Liver (tissue), 9 donors: ENCODE measurements around the gene NR4A1. TPM values are rescaled to one million over a fixed set of nuclear protein-coding genes. Genes with fewer than 3 reads are reported as not detected.

Experiments used
- DNase-seq: peaks from one replicate; pipeline ENCODE4 v3.0.0-alpha.2; 2017; ENCODE audit warnings: low spot score
- H3K27ac ChIP-seq, 2 donors: one replicate each; pipeline ENCODE4 v1.7.0; 2013; ENCODE audit warnings: inconsistent platforms in 2 of 2, low read length in 2 of 2, control low read depth in 1 of 2, low read depth in 1 of 2, mild to moderate bottlenecking in 1 of 2
- H3K27me3 ChIP-seq, 4 donors: one replicate each; pipeline versions ENCODE4 v1.6.1 to v1.7.0; 2013; ENCODE audit warnings: low read length in 3 of 4, inconsistent platforms in 1 of 4, mild to moderate bottlenecking in 1 of 4, moderate library complexity in 1 of 4; ENCODE audit not compliant: control insufficient read depth in 4 of 4, insufficient read depth in 4 of 4
- H3K36me3 ChIP-seq, 4 donors: one replicate each; pipeline versions ENCODE4 v1.6.1 to v1.7.0; 2013; ENCODE audit warnings: low read length in 3 of 4, mild to moderate bottlenecking in 3 of 4, low read depth in 1 of 4, moderate library complexity in 1 of 4; ENCODE audit not compliant: control insufficient read depth in 4 of 4, insufficient read depth in 3 of 4
- H3K4me1 ChIP-seq, 4 donors: one replicate each; pipeline versions ENCODE4 v1.6.1 to v1.7.0; 2013; ENCODE audit warnings: low read length in 3 of 4, mild to moderate bottlenecking in 3 of 4, moderate library complexity in 1 of 4; ENCODE audit not compliant: control insufficient read depth in 4 of 4, insufficient read depth in 4 of 4
- H3K4me3 ChIP-seq, 3 donors: one replicate each; pipeline versions ENCODE4 v1.6.1 to v1.7.0; 2013; ENCODE audit warnings: low read length in 3 of 3, control low read depth in 1 of 3, low read depth in 1 of 3, mild to moderate bottlenecking in 1 of 3
- H3K9ac ChIP-seq, 2 donors: one replicate each; pipeline ENCODE4 v1.7.0; 2013; ENCODE audit warnings: low read length in 2 of 2, mild to moderate bottlenecking in 2 of 2, moderate library complexity in 2 of 2, control low read depth in 1 of 2, low read depth in 1 of 2
- H3K9me3 ChIP-seq, 4 donors: one replicate each; pipeline versions ENCODE4 v1.6.1 to v1.7.0; 2013; ENCODE audit warnings: low read length in 3 of 4; ENCODE audit not compliant: control insufficient read depth in 4 of 4
- EGR1 ChIP-seq, 2 donors: IDR thresholded peaks; 2 replicates each; pipeline ENCODE4 v1.6.1; 2016 to 2018; ENCODE audit warnings: antibody characterized with exemption in 2 of 2, low read depth in 2 of 2
- FOXA1 ChIP-seq: IDR thresholded peaks from 2 replicates; pipeline ENCODE4 v1.6.1; 2016; ENCODE audit warnings: antibody characterized with exemption
- GABPA ChIP-seq, 2 donors: IDR thresholded peaks in 1 of 2; conservative IDR thresholded peaks in 1 of 2; 2 replicates each; pipeline ENCODE4 v1.6.1; 2016; ENCODE audit warnings: antibody characterized with exemption in 2 of 2, mild to moderate bottlenecking in 1 of 2, moderate library complexity in 1 of 2
- HNF4A ChIP-seq, 2 donors: conservative IDR thresholded peaks; 2 replicates each; pipeline ENCODE4 v1.6.1; 2016; ENCODE audit warnings: antibody characterized with exemption in 2 of 2, mild to moderate bottlenecking in 2 of 2
- JUND ChIP-seq, 2 donors: IDR thresholded peaks; 2 replicates each; pipeline ENCODE4 v1.6.1; 2016; ENCODE audit warnings: antibody characterized with exemption in 2 of 2
- NR2F2 ChIP-seq: IDR thresholded peaks from 2 replicates; pipeline ENCODE4 v1.6.1; 2016; ENCODE audit warnings: antibody characterized with exemption
- RAD21 ChIP-seq, 2 donors: IDR thresholded peaks; 2 replicates each; pipeline ENCODE4 v1.6.1; 2016; ENCODE audit warnings: antibody characterized with exemption in 2 of 2, mild to moderate bottlenecking in 2 of 2
- RXRA ChIP-seq, 2 donors: IDR thresholded peaks; 2 replicates each; pipeline ENCODE4 v1.6.1; 2017 to 2018; ENCODE audit warnings: antibody characterized with exemption in 2 of 2, mild to moderate bottlenecking in 1 of 2
- SP1 ChIP-seq: IDR thresholded peaks from 2 replicates; pipeline ENCODE4 v1.6.1; 2018; ENCODE audit warnings: antibody characterized with exemption, mild to moderate bottlenecking
- YY1 ChIP-seq: IDR thresholded peaks from 2 replicates; pipeline ENCODE4 v1.6.1; 2016; ENCODE audit warnings: antibody characterized with exemption, mild to moderate bottlenecking
- WGBS: extraction: QIAGEN DNeasy Blood & Tissue Kit; methylation state at CpG from one replicate; pipeline ENCODE4 v1.1.7; 2013; 5-methylcytosine and 5-hydroxymethylcytosine counted together
- polyA plus RNA-seq, 2 donors: library from polyadenylated mRNA; stranded (reverse) in 1 of 2; unstranded in 1 of 2; fragments of 200-250 nt in 1 of 2; fragments of >200 nt in 1 of 2; fragmentation: Nextera tagmentation in 1 of 2; extraction: Ambion mirVana in 1 of 2; gene quantifications; one replicate each; pipeline versions ENCODE4 v1.2.1 to v1.2.3, GENCODE V29; 2013 to 2015
- total RNA-seq, 2 donors: library from RNA; depleted of rRNA; stranded (reverse); fragments of >200 nt; gene quantifications; one replicate each; pipeline ENCODE4 v1.2.3, GENCODE V29; 2014
- TF ChIP-seq, protein P1 (sequence below): fragments of 150-350 bp; IDR thresholded peaks from 2 replicates; pipeline ENCODE4 v1.5.1; 2017; ENCODE audit warnings: improper control_type of control experiment, low read depth, low read length; ENCODE audit not compliant: missing input control
- TF ChIP-seq, protein P2 (sequence below): IDR thresholded peaks from 2 replicates; pipeline ENCODE4 v1.6.1; 2016; ENCODE audit warnings: antibody characterized with exemption, mild to moderate bottlenecking
- TF ChIP-seq, protein P3 (sequence below): IDR thresholded peaks from 2 replicates; pipeline ENCODE4 v1.6.1; 2016; ENCODE audit warnings: antibody characterized with exemption
- donor health status: healthy.
- donor health status: healthy.
- donor health status: healthy.
- donor health status: healthy.
- donor health status: healthy.

NR4A1 gene
- total and polyA plus RNA-seq, 4 donors, result 0.79 to 5.8 (median 3.4) TPM

DNA sequence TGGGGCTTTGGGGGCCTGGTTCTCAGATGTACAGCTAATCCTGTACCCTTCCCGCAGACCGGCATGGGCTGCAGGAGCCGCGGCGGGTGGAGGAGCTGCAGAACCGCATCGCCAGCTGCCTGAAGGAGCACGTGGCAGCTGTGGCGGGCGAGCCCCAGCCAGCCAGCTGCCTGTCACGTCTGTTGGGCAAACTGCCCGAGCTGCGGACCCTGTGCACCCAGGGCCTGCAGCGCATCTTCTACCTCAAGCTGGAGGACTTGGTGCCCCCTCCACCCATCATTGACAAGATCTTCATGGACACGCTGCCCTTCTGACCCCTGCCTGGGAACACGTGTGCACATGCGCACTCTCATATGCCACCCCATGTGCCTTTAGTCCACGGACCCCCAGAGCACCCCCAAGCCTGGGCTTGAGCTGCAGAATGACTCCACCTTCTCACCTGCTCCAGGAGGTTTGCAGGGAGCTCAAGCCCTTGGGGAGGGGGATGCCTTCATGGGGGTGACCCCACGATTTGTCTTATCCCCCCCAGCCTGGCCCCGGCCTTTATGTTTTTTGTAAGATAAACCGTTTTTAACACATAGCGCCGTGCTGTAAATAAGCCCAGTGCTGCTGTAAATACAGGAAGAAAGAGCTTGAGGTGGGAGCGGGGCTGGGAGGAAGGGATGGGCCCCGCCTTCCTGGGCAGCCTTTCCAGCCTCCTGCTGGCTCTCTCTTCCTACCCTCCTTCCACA lies 7.6 kb downstream of the NR4A1 start:
- H3K4me1 ChIP-seq, result no peaks in the 10 kb centered on the region
- no peak overlapping the region for H3K9ac ChIP-seq
- H3K4me3 ChIP-seq, result no peak overlapping the region
- H3K27me3 ChIP-seq, result no peaks in the 10 kb centered on the region
- peaks cover 0 to 18% (median 3%) of the 10 kb centered on the region in 4 donors for H3K36me3 ChIP-seq
- no peak for DNase-seq
- no peaks in the 10 kb centered on the region for H3K9me3 ChIP-seq
- WGBS, result 87% methylated on average over 25 of the region's 25 CpGs
- TF ChIP-seq RXRA (IDR thresholded peaks at IDR 0.05) (no peak), YY1 (no peak), RAD21 (IDR thresholded peaks at IDR 0.05) (no peak), SP1 (no peak), HNF4A (conservative IDR thresholded peaks at IDR 0.05) (no peak), NR2F2 (no peak), EGR1 (IDR thresholded peaks at IDR 0.05; ENCODE audit: low read depth in 2 of 2) (no peak), FOXA1 (no peak), JUND (IDR thresholded peaks at IDR 0.05) (no peak), GABPA (IDR thresholded peaks at IDR 0.05 in 1 of 2, conservative IDR thresholded peaks at IDR 0.05 in 1 of 2) (no peak)
- TF ChIP-seq, protein P1, sequence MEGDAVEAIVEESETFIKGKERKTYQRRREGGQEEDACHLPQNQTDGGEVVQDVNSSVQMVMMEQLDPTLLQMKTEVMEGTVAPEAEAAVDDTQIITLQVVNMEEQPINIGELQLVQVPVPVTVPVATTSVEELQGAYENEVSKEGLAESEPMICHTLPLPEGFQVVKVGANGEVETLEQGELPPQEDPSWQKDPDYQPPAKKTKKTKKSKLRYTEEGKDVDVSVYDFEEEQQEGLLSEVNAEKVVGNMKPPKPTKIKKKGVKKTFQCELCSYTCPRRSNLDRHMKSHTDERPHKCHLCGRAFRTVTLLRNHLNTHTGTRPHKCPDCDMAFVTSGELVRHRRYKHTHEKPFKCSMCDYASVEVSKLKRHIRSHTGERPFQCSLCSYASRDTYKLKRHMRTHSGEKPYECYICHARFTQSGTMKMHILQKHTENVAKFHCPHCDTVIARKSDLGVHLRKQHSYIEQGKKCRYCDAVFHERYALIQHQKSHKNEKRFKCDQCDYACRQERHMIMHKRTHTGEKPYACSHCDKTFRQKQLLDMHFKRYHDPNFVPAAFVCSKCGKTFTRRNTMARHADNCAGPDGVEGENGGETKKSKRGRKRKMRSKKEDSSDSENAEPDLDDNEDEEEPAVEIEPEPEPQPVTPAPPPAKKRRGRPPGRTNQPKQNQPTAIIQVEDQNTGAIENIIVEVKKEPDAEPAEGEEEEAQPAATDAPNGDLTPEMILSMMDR, result no peak
- TF ChIP-seq, protein P2, sequence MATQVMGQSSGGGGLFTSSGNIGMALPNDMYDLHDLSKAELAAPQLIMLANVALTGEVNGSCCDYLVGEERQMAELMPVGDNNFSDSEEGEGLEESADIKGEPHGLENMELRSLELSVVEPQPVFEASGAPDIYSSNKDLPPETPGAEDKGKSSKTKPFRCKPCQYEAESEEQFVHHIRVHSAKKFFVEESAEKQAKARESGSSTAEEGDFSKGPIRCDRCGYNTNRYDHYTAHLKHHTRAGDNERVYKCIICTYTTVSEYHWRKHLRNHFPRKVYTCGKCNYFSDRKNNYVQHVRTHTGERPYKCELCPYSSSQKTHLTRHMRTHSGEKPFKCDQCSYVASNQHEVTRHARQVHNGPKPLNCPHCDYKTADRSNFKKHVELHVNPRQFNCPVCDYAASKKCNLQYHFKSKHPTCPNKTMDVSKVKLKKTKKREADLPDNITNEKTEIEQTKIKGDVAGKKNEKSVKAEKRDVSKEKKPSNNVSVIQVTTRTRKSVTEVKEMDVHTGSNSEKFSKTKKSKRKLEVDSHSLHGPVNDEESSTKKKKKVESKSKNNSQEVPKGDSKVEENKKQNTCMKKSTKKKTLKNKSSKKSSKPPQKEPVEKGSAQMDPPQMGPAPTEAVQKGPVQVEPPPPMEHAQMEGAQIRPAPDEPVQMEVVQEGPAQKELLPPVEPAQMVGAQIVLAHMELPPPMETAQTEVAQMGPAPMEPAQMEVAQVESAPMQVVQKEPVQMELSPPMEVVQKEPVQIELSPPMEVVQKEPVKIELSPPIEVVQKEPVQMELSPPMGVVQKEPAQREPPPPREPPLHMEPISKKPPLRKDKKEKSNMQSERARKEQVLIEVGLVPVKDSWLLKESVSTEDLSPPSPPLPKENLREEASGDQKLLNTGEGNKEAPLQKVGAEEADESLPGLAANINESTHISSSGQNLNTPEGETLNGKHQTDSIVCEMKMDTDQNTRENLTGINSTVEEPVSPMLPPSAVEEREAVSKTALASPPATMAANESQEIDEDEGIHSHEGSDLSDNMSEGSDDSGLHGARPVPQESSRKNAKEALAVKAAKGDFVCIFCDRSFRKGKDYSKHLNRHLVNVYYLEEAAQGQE, result no peak
- TF ChIP-seq, protein P3, sequence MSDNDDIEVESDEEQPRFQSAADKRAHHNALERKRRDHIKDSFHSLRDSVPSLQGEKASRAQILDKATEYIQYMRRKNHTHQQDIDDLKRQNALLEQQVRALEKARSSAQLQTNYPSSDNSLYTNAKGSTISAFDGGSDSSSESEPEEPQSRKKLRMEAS, result no peak
- H3K27ac ChIP-seq, result no peak overlapping the region

DNA sequence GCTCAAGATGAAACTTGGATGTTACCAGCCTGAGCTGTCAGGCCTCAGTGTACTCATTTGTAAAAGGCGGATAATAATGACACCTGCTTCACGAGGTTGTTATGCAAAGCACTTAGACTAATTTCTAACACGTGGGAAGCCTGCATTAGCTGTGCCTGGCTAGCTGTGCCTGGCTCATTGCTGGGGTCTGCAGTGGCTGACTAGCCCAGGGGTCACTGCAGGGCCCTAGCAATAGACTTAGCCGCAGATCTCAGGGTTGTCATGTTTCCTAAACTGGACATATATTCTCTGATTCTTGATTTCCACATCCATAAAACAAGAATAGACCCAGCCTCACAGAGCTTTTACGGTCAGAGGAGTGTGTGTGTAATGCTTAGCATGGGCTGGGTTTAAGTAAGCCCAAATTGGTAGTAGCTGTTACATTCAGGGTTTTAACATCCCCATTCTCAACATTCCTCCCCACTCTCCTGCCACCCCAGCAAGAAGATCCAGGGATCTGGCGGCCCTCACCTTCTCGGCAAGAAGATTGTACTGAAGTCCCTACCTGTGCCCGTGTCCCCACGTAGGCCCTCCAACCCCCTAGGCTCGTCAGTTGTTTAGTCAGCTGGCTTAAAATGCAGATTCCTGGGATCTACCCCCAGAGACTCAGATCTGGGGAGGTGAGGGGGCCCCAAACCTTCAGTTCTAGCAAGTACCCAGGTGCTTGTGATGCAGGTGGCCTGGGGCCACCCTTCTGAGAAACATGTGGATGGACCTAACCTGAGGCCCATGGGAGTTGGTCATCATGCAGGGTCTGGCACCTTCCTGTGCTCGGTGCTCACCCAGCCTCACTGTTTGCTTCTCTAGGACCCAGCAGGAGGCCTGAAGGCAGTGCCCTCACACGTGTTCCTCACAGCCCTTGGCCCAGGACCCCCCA lies 8.6 kb downstream of the NR4A1 start:
- Histone ChIP-seq H3K4me3 (no peak overlapping the region), H3K27me3 (no peaks in the 10 kb centered on the region), H3K9me3 (no peaks in the 10 kb centered on the region), H3K4me1 (no peaks in the 10 kb centered on the region), H3K36me3 (peaks cover 0 to 16% (median 3%) of the 10 kb centered on the region in 4 donors), H3K27ac (no peak overlapping the region), H3K9ac (no peak overlapping the region)
- TF ChIP-seq, protein P2, result no peak
- TF ChIP-seq EGR1 (IDR thresholded peaks at IDR 0.05; ENCODE audit: low read depth in 2 of 2) (no peak), RXRA (IDR thresholded peaks at IDR 0.05) (no peak), NR2F2 (no peak)
- TF ChIP-seq, protein P1, result no peak
- 88% methylated on average over 12 of the region's 12 CpGs for WGBS
- no peak for DNase-seq
